Endothelial cell of umbilical vein (primary cell): Measurements from ENCODE around the gene TOM1L2. TPM values are rescaled to one million over a fixed set of nuclear protein-coding genes. Genes with fewer than 3 reads are reported as not detected.

Experiments
- BruUV-seq: library from RNA; stranded (reverse); fragments of 400-500 nt; replicated peaks from 2 replicates; lab custom pipeline; 2021; lab: Mats Ljungman, UMichigan
- CTCF ChIA-PET: fragments of 300-600, 350-600 bp; sonication (Branson Sonifier 250); formaldehyde crosslinking; loops from one replicate; lab custom pipeline; 2021; ENCODE audit warnings: antibody characterized with exemption, inconsistent platforms; lab: Charles Lee
- POLR2A ChIA-PET: fragments of 300-600, 350-600 bp; sonication (Branson Sonifier 250); formaldehyde crosslinking; loops from one replicate; lab custom pipeline; 2021; ENCODE audit warnings: antibody characterized with exemption, inconsistent platforms; lab: Charles Lee
- DNase-seq: peaks from one replicate; pipeline ENCODE4 v3.0.0-alpha.2; 2011; ENCODE audit warnings: low read depth, low spot score
- FAIRE-seq: peaks from 2 replicates; lab custom pipeline; 2011; peaks lifted over from hg19 to GRCh38; lab: Jason Lieb, UNC
- H2AFZ ChIP-seq: 2 replicates; pipeline ENCODE4 v1.6.0; 2012; ENCODE audit warnings: low read depth, low read length, control low read depth, inconsistent platforms
- H3K27ac ChIP-seq: 2 replicates; pipeline ENCODE4 v1.5.1; 2011; ENCODE audit warnings: low read depth, mild to moderate bottlenecking, control low read depth, low read length, moderate library complexity; ENCODE audit not compliant: insufficient read depth
- H3K27me3 ChIP-seq, 2 experiments: 2 replicates each; pipeline versions ENCODE4 v1.6.0 to v1.6.1; 2011; ENCODE audit warnings: low read length in 2 of 2, mixed read lengths in 1 of 2; ENCODE audit not compliant: control insufficient read depth in 2 of 2, insufficient read depth in 2 of 2
- H3K36me3 ChIP-seq, 2 experiments: 2 replicates in 1 of 2; 3 replicates in 1 of 2; pipeline ENCODE4 v1.5.1; 2011; ENCODE audit warnings: low read length in 2 of 2, mild to moderate bottlenecking in 1 of 2, moderate library complexity in 1 of 2; ENCODE audit not compliant: control insufficient read depth in 2 of 2, insufficient read depth in 2 of 2; ENCODE audit errors: extremely low read depth in 1 of 2
- H3K4me1 ChIP-seq: 3 replicates; pipeline ENCODE4 v1.5.1; 2011; ENCODE audit warnings: mild to moderate bottlenecking, low read length; ENCODE audit not compliant: control insufficient read depth, insufficient read depth; ENCODE audit errors: extremely low read depth
- H3K4me2 ChIP-seq: 2 replicates; pipeline ENCODE4 v1.6.1; 2011; ENCODE audit warnings: low read length, control low read depth, mixed read lengths; ENCODE audit not compliant: insufficient read depth
- H3K4me3 ChIP-seq, 3 experiments: fragments of 200-600 bp in 1 of 3; sonication (generic), shearing (Covaris generic) in 1 of 3; replicated peaks in 1 of 3; 2 replicates each; pipeline ENCODE4 v1.5.1; 2011 to 2016; ENCODE audit warnings: control low read depth in 3 of 3, low read length in 3 of 3, mild to moderate bottlenecking in 2 of 3, inconsistent platforms in 1 of 3, low read depth in 1 of 3, moderate library complexity in 1 of 3; ENCODE audit not compliant: insufficient read depth in 1 of 3
- H3K79me2 ChIP-seq: 2 replicates; pipeline ENCODE4 v1.6.0; 2012; ENCODE audit warnings: low read length, inconsistent platforms; ENCODE audit not compliant: control insufficient read depth, insufficient read depth
- H3K9ac ChIP-seq: replicated peaks from 2 replicates; pipeline ENCODE3; 2011; ENCODE audit warnings: low read length, control low read depth; ENCODE audit not compliant: insufficient read depth; ENCODE audit errors: extremely low read depth
- H3K9me1 ChIP-seq: replicated peaks from 3 replicates; pipeline ENCODE4 v1.6.0; 2011; ENCODE audit warnings: mild to moderate bottlenecking, low read length; ENCODE audit not compliant: control insufficient read depth, insufficient read depth; ENCODE audit errors: extremely low read depth
- H3K9me3 ChIP-seq: replicated peaks from 2 replicates; pipeline ENCODE4 v1.5.1; 2012; ENCODE audit warnings: low read length, inconsistent platforms; ENCODE audit not compliant: control insufficient read depth, insufficient read depth
- H4K20me1 ChIP-seq: replicated peaks from 2 replicates; pipeline ENCODE3; 2011; ENCODE audit warnings: mild to moderate bottlenecking, low read length; ENCODE audit not compliant: control insufficient read depth, insufficient read depth; ENCODE audit errors: extremely low read depth
- CTCF ChIP-seq, 2 donors: IDR thresholded peaks; 1 replicate in 1 of 2; 2 replicates in 1 of 2; pipeline ENCODE4 v1.5.1; 2011; ENCODE audit warnings: low read length in 2 of 2, mild to moderate bottlenecking in 2 of 2, moderate library complexity in 2 of 2, control low read depth in 1 of 2, inconsistent platforms in 1 of 2, low read depth in 1 of 2; ENCODE audit not compliant: insufficient read depth in 1 of 2; ENCODE audit errors: extremely low read depth in 1 of 2
- EZH2 ChIP-seq: IDR thresholded peaks from 2 replicates; pipeline ENCODE4 v1.6.1; 2012; ENCODE audit warnings: borderline replicate concordance, low read depth, mild to moderate bottlenecking, moderate library complexity, low read length, inconsistent platforms; ENCODE audit not compliant: severe bottlenecking
- JUN ChIP-seq: IDR thresholded peaks from 2 replicates; pipeline ENCODE4 v1.6.1; 2011; ENCODE audit warnings: borderline replicate concordance, low read depth; ENCODE audit not compliant: insufficient read length, insufficient read depth
- MAX ChIP-seq: IDR thresholded peaks from 2 replicates; pipeline ENCODE4 v1.6.1; 2011; ENCODE audit not compliant: insufficient read depth, insufficient read length
- dilution Hi-C: fragments of 300-500 bp; cut with MboI; formaldehyde crosslinking; loops from one replicate; pipeline ENCODE4 v1.15.0; 2019; ENCODE audit warnings: low sequenced_read_pairs; ENCODE audit not compliant: extremely low pct_ligation_motif_present
- intact Hi-C: fragments of 100-400 bp; cut with micrococcal nuclease; formaldehyde crosslinking; loops from one replicate; pipeline ENCODE4 v1.10.0; 2022
- polyA plus RNA-seq, 4 experiments: library from polyadenylated mRNA; depleted of rRNA in 3 of 4; stranded (reverse) in 3 of 4; unstranded in 1 of 4; fragments of >200 nt; gene quantifications; 2 replicates each; pipeline versions ENCODE4 v1.2.1 to v1.2.3, GENCODE V29; 2011 to 2012; ENCODE audit warnings: missing spikeins in 1 of 4
- total RNA-seq: library from RNA; stranded (reverse); gene quantifications from 2 replicates; pipeline ENCODE4 v1.2.3, GENCODE V29; 2021

Gene TOM1L2
- total and polyA plus RNA-seq, 2 donors (not counting 3 experiments of a cell fraction or from before 2014, with no cell fraction given) = 31.7 to 37.6 TPM

GRCh38 chr17:17849845-17850373 is 122.3 kb downstream of the TOM1L2 start:
- FAIRE-seq = peak; percentile 44
- DNase-seq = peak; percentile 46
- no peaks in the 10 kb centered on the region for H4K20me1 ChIP-seq
- H3K27me3 ChIP-seq = no peaks in the 10 kb centered on the region
- H3K79me2 ChIP-seq = no peaks in the 10 kb centered on the region
- no peak overlapping the region for H3K4me2 ChIP-seq
- no peak for TF ChIP-seq EZH2
- TF ChIP-seq JUN = no peak
- peak; percentile 23 to 38 for TF ChIP-seq CTCF (IDR thresholded peaks at IDR 0.05; ENCODE audit: extremely low read depth in 1 of 2, insufficient read depth in 1 of 2, low read depth in 1 of 2, low read length in 2 of 2)
- TF ChIP-seq MAX = no peak
- CTCF ChIA-PET = interaction anchor here (0.8 to 4.9 kb wide), 6 partner anchors 8 to 69 kb away, joined by 3 to 23 read pairs (median 4); no protein-coding TSS in a partner anchor
- no peak overlapping the region for H3K4me3 ChIP-seq
- BruUV-seq = no TSS peak
- dilution Hi-C loops (no loop called here), intact Hi-C loops (loop anchor here (1.0 kb wide), 1 partner anchor 10 kb away; no protein-coding TSS in a partner anchor)
- H3K9ac ChIP-seq = no peak overlapping the region
- no peak overlapping the region for H2AFZ ChIP-seq
- H3K36me3 ChIP-seq = peaks cover 0 to 7% of the 10 kb centered on the region in 2 experiments
- no peak overlapping the region for H3K27ac ChIP-seq
- peaks cover 7% of the 10 kb centered on the region for H3K4me1 ChIP-seq
- no peaks in the 10 kb centered on the region for H3K9me1 ChIP-seq
- no peaks in the 10 kb centered on the region for H3K9me3 ChIP-seq
- POLR2A ChIA-PET = no interaction called here
